HepG2 (cell line): ENCODE results near the gene CCL17. TPM values are rescaled to one million over a fixed set of nuclear protein-coding genes. Genes with fewer than 3 reads are reported as not detected.

Source experiments
- ARID5B ChIP-seq: IDR thresholded peaks from 2 replicates; pipeline ENCODE4 v1.4.0; 2020; ENCODE audit warnings: mild to moderate bottlenecking, missing genetic modification reagents
- HDAC6 ChIP-seq: fragments of 200-600 bp; sonication (generic); IDR thresholded peaks from 2 replicates; pipeline ENCODE4 v1.7.0; 2017; ENCODE audit warnings: mild to moderate bottlenecking, antibody characterized with exemption, low read length, low read depth
- IKZF4 ChIP-seq: sonication (generic); formaldehyde crosslinking; IDR thresholded peaks from 2 replicates; pipeline ENCODE4 v1.5.1; 2020; ENCODE audit warnings: borderline replicate concordance, mild to moderate bottlenecking, low read depth, missing genetic modification reagents; ENCODE audit errors: not compliant biosample characterization
- MTA1 ChIP-seq: sonication (generic); formaldehyde crosslinking; IDR thresholded peaks from 2 replicates; pipeline ENCODE4 v1.4.0; 2020; ENCODE audit warnings: missing genetic modification reagents, mild to moderate bottlenecking, borderline replicate concordance
- PLSCR1 ChIP-seq: sonication (generic); formaldehyde crosslinking; IDR thresholded peaks from 2 replicates; pipeline ENCODE4 v1.5.0; 2020; ENCODE audit warnings: missing genetic modification reagents, mild to moderate bottlenecking, borderline replicate concordance
- PRDM4 ChIP-seq: sonication (generic); formaldehyde crosslinking; IDR thresholded peaks from 2 replicates; pipeline ENCODE4 v1.9.0; 2021; ENCODE audit warnings: missing genetic modification reagents, borderline replicate concordance
- SMAD1 ChIP-seq: sonication (generic); formaldehyde crosslinking; IDR thresholded peaks from 2 replicates; pipeline ENCODE4 v1.4.0; 2020; ENCODE audit warnings: missing genetic modification reagents, low read depth, mild to moderate bottlenecking, borderline replicate concordance
- SP1 ChIP-seq, 2 experiments: fragments of 450-650 bp in 1 of 2; sonication (generic) in 1 of 2; formaldehyde crosslinking in 1 of 2; IDR thresholded peaks; 2 replicates each; pipeline versions ENCODE4 v1.4.0 to v1.6.1; 2016 to 2020; ENCODE audit warnings: missing genetic modification reagents in 1 of 2
- SUZ12 ChIP-seq: fragments of 150-350 bp; IDR thresholded peaks from 2 replicates; pipeline ENCODE4 v1.6.1; 2014; ENCODE audit warnings: low read depth, low read length
- TEAD3 ChIP-seq: optimal IDR thresholded peaks from 2 replicates; pipeline ENCODE3; 2016; ENCODE audit warnings: borderline replicate concordance
- TOPORS ChIP-seq: sonication (generic); formaldehyde crosslinking; IDR thresholded peaks from 2 replicates; pipeline ENCODE4 v1.8.0; 2023; ENCODE audit warnings: mild to moderate bottlenecking, missing genetic modification reagents
- ZNF33A ChIP-seq: sonication (generic); formaldehyde crosslinking; IDR thresholded peaks from 2 replicates; pipeline ENCODE4 v1.5.1; 2020; ENCODE audit warnings: missing genetic modification reagents, mild to moderate bottlenecking, moderate library complexity, borderline replicate concordance
- ZNF556 ChIP-seq: sonication (generic); formaldehyde crosslinking; IDR thresholded peaks from 2 replicates; pipeline ENCODE4 v1.4.0; 2020; ENCODE audit warnings: mild to moderate bottlenecking, missing genetic modification reagents, borderline replicate concordance
- ZNF878 ChIP-seq: sonication (generic); formaldehyde crosslinking; IDR thresholded peaks from 2 replicates; pipeline ENCODE4 v1.8.1; 2023; ENCODE audit warnings: mild to moderate bottlenecking, missing genetic modification reagents, moderate library complexity
- ZNF883 ChIP-seq: sonication (generic); formaldehyde crosslinking; IDR thresholded peaks from 2 replicates; pipeline ENCODE4 v1.5.1; 2020; ENCODE audit warnings: mild to moderate bottlenecking, missing genetic modification reagents; ENCODE audit errors: not compliant biosample characterization
- ZSCAN12 ChIP-seq: sonication (generic); formaldehyde crosslinking; IDR thresholded peaks from 2 replicates; pipeline ENCODE4 v1.9.0; 2021; ENCODE audit warnings: mild to moderate bottlenecking, missing genetic modification reagents
- polyA plus RNA-seq, 8 experiments: library from polyadenylated mRNA; depleted of rRNA in 3 of 8; stranded (reverse) in 7 of 8; unstranded in 1 of 8; fragments of >200 nt; fragmentation: Illumina TruSeq in 4 of 8; extraction: Trizol in 4 of 8; gene quantifications; 2 replicates each; pipeline versions ENCODE4 v1.2.1 to v1.2.3, GENCODE V29; 2011 to 2016; ENCODE audit warnings: low read depth in 4 of 8, missing spikeins in 1 of 8, mixed read lengths in 1 of 8; ENCODE audit not compliant: insufficient read depth in 1 of 8
- total RNA-seq, 5 experiments: library from RNA; depleted of rRNA; stranded (reverse); fragments of >200 nt; fragmentation: Illumina TruSeq; extraction: Trizol; gene quantifications; 2 replicates each; pipeline ENCODE4 v1.2.3, GENCODE V29; 2016; ENCODE audit warnings: low read depth in 1 of 5
- TF ChIP-seq, protein P1 (sequence below): sonication (generic); formaldehyde crosslinking; IDR thresholded peaks from 2 replicates; pipeline ENCODE4 v1.8.0; 2022; ENCODE audit warnings: mild to moderate bottlenecking, missing genetic modification reagents; ENCODE audit not compliant: insufficient replicate concordance
- TF ChIP-seq, protein P2 (sequence below): IDR thresholded peaks from 2 replicates; pipeline ENCODE4 v1.6.1; 2016; ENCODE audit warnings: mild to moderate bottlenecking, missing biosample characterization, missing genetic modification reagents

Gene CCL17
- total and polyA plus RNA-seq, 2 of the 13 experiments (the other 11 are each of a cell fraction or from before 2014, with no cell fraction given) = not detected

DNA sequence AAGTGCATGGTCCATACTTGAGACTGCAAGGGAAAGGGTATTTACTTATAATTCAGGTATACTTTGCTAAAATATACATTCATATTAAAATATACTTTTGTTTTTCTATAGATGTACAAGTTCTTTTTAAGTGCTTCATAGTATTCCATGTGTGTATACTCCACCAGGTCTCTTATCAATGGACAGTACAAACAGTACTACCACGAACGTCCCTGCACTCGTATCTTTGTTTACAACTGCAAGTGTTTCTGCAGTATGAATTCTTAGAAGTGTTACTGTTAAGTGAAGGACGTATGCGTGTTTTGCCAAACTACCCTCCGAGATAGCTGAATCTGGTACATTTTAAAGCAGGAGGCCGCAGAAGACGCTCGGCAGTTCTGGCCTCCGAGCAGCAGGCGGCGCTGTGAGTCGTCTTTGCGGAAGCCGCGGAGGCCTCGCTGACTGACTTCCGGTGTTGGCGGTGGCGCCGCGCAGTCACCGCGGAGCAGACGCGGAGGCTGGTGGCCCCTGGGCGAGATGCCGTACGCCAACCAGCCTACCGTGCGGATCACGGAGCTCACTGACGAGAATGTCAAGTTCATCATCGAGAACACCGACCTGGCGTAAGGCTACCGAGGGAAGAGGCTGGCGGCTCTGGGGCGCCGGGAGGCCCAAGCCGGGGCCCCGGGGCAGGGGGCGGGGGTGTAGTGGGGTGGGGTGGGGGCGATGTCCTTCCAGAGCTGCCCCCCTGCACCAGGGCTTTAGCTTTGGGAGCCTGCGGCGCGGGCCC is 57.8 kb downstream of the CCL17 start, which contains the start of gene POLR2C (continued):
- peak; percentile 76; the same call in 1 of the 2 replicates for TF ChIP-seq PRDM4
- no peak for TF ChIP-seq SP1 (IDR thresholded peaks at IDR 0.05)
- peak; percentile 70 for TF ChIP-seq SP1 (CRISPR knock-in tag; IDR thresholded peaks at IDR 0.05)
- TF ChIP-seq ZNF556 (CRISPR knock-in tag) = peak; percentile 82; the same call in 1 of the 2 replicates
- no peak for TF ChIP-seq IKZF4 (CRISPR knock-in tag)
- TF ChIP-seq HDAC6 = no peak
- no peak for TF ChIP-seq ZNF33A (CRISPR knock-in tag)
- TF ChIP-seq PLSCR1 (CRISPR knock-in tag) = no peak; the same call in 1 of the 2 replicates
- peak; percentile 84 for TF ChIP-seq TEAD3 (CRISPR knock-in tag)
- no peak for TF ChIP-seq ZNF878 (CRISPR knock-in tag)
- no peak for TF ChIP-seq ZNF883 (CRISPR knock-in tag)
- peak; percentile 80 for TF ChIP-seq TOPORS (CRISPR knock-in tag)
- TF ChIP-seq, protein P1, sequence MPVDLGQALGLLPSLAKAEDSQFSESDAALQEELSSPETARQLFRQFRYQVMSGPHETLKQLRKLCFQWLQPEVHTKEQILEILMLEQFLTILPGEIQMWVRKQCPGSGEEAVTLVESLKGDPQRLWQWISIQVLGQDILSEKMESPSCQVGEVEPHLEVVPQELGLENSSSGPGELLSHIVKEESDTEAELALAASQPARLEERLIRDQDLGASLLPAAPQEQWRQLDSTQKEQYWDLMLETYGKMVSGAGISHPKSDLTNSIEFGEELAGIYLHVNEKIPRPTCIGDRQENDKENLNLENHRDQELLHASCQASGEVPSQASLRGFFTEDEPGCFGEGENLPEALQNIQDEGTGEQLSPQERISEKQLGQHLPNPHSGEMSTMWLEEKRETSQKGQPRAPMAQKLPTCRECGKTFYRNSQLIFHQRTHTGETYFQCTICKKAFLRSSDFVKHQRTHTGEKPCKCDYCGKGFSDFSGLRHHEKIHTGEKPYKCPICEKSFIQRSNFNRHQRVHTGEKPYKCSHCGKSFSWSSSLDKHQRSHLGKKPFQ (CRISPR knock-in tag) = peak; percentile 66
- TF ChIP-seq, protein P2, sequence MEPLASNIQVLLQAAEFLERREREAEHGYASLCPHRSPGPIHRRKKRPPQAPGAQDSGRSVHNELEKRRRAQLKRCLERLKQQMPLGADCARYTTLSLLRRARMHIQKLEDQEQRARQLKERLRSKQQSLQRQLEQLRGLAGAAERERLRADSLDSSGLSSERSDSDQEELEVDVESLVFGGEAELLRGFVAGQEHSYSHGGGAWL (CRISPR knock-in tag) = peak; percentile 92
- peak; percentile 72; the same call in 1 of the 2 replicates for TF ChIP-seq MTA1 (CRISPR knock-in tag)
- peak; percentile 92; the same call in 1 of the 2 replicates for TF ChIP-seq SMAD1
- TF ChIP-seq ZSCAN12 (CRISPR knock-in tag) = peak; percentile 68; the same call in 1 of the 2 replicates
- no peak for TF ChIP-seq SUZ12
- TF ChIP-seq ARID5B (CRISPR knock-in tag) = peak; percentile 83
